ENCODE measurements around the gene USP44.

DNA sequence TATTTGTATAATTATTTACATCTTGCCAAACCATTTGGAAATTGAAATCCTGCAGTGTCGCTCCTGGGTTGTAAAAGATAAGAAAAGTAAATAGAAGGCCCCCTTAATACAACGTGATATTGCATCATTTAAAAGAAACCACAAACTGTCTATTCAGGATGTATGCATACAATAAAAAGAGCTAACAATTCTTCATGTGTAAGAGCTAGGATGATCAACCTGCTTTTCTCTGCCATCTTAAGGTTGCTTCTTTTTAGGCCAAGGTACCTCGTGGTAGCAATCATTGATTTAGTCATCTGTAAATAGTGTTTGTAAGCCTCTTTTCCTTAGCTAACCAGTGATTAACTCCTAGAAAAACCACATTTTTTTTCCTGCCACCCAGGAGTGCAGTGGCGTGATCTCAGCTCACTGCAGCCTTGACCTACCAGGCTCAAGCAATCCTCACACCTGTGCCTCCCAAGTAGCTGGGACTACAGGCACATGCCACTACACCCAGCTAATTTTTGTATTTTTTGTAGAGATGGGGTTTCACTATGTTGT is 3.3 kb upstream of the USP44 start:
- TF ChIP-seq, protein P1, sequence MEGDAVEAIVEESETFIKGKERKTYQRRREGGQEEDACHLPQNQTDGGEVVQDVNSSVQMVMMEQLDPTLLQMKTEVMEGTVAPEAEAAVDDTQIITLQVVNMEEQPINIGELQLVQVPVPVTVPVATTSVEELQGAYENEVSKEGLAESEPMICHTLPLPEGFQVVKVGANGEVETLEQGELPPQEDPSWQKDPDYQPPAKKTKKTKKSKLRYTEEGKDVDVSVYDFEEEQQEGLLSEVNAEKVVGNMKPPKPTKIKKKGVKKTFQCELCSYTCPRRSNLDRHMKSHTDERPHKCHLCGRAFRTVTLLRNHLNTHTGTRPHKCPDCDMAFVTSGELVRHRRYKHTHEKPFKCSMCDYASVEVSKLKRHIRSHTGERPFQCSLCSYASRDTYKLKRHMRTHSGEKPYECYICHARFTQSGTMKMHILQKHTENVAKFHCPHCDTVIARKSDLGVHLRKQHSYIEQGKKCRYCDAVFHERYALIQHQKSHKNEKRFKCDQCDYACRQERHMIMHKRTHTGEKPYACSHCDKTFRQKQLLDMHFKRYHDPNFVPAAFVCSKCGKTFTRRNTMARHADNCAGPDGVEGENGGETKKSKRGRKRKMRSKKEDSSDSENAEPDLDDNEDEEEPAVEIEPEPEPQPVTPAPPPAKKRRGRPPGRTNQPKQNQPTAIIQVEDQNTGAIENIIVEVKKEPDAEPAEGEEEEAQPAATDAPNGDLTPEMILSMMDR (IDR thresholded peaks at IDR 0.05), result no peak
- TF ChIP-seq POLR2A (IDR thresholded peaks at IDR 0.05), result no peak

Data from heart left ventricle (tissue), 13 donors.